PC-3 (cell line): ENCODE data around the gene C7orf33. TPM values are rescaled to one million over a fixed set of nuclear protein-coding genes. Genes with fewer than 3 reads are reported as not detected.

Experiments used
- ATAC-seq: fragments of 200-7000 bp; cut with Tn5 transposase; 2 replicates; pipeline ENCODE4 v1.9.1; 2020; ENCODE audit warnings: mild to moderate bottlenecking, moderate library complexity
- BruUV-seq: library from RNA; stranded (reverse); fragments of 400-500 nt; replicated peaks from 2 replicates; lab custom pipeline; 2021; lab: Mats Ljungman, UMichigan
- CTCF ChIA-PET: fragments of 300-600 bp; sonication (Branson Sonifier 250); formaldehyde crosslinking; loops from one replicate; lab custom pipeline; 2022; ENCODE audit warnings: antibody characterized with exemption; lab: Charles Lee
- POLR2A ChIA-PET: fragments of 300-600 bp; sonication (Branson Sonifier 250); formaldehyde crosslinking; loops from one replicate; lab custom pipeline; 2022; ENCODE audit warnings: antibody characterized with exemption; ENCODE audit not compliant: unreplicated experiment; lab: Charles Lee
- DNase-seq: peaks from one replicate; pipeline ENCODE4 v3.0.0-alpha.2; 2015
- H2AFZ ChIP-seq: fragments of 300-600 bp; sonication (generic); 2 replicates; pipeline ENCODE4 v1.6.0; 2016; ENCODE audit warnings: antibody characterized with exemption, low read length
- H3F3A ChIP-seq: fragments of 300-600 bp; sonication (generic); one replicate; pipeline ENCODE4 v1.6.0; 2017; ENCODE audit warnings: antibody characterized with exemption, low read length, control low read depth, mild to moderate bottlenecking; ENCODE audit not compliant: unreplicated experiment
- H3K27ac ChIP-seq: fragments of 300-600 bp; sonication (generic); 2 replicates; pipeline ENCODE4 v1.5.1; 2016; ENCODE audit warnings: mild to moderate bottlenecking, low read length
- H3K27me3 ChIP-seq: fragments of 300-600 bp; sonication (generic); 2 replicates; pipeline ENCODE4 v1.6.1; 2016; ENCODE audit warnings: low read length, mixed read lengths
- H3K36me3 ChIP-seq: fragments of 300-600 bp; sonication (generic); 2 replicates; pipeline ENCODE4 v1.6.1; 2016; ENCODE audit warnings: low read depth, mixed run types, low read length, mixed read lengths
- H3K4me1 ChIP-seq: fragments of 300-600 bp; sonication (generic); 2 replicates; pipeline ENCODE4 v1.5.1; 2016; ENCODE audit warnings: low read length; ENCODE audit not compliant: insufficient read depth
- H3K4me2 ChIP-seq: fragments of 300-600 bp; sonication (generic); 2 replicates; pipeline ENCODE4 v1.6.0; 2016; ENCODE audit warnings: low read length
- H3K4me3 ChIP-seq: fragments of 300-600 bp; sonication (generic); 2 replicates; pipeline ENCODE4 v1.5.1; 2016; ENCODE audit warnings: mild to moderate bottlenecking, low read length, mixed read lengths
- H3K79me2 ChIP-seq: fragments of 300-600 bp; sonication (generic); 2 replicates; pipeline ENCODE4 v1.6.1; 2017; ENCODE audit warnings: low read length, mixed read lengths
- H3K9ac ChIP-seq: fragments of 300-600 bp; sonication (generic); 2 replicates; pipeline ENCODE4 v1.6.0; 2016; ENCODE audit warnings: mild to moderate bottlenecking, low read length
- H3K9me2 ChIP-seq: fragments of 300-600 bp; sonication (generic); replicated peaks from 2 replicates; pipeline ENCODE4 v1.6.1; 2016; ENCODE audit warnings: mixed run types, low read length, mixed read lengths
- H3K9me3 ChIP-seq: fragments of 300-600 bp; sonication (generic); 2 replicates; pipeline ENCODE4 v1.6.1; 2016; ENCODE audit warnings: low read length, mixed read lengths
- H4K20me1 ChIP-seq: fragments of 300-600 bp; sonication (generic); 2 replicates; pipeline ENCODE4 v1.6.1; 2016; ENCODE audit warnings: low read length, mixed read lengths
- EZH2 ChIP-seq: fragments of 300-600 bp; sonication (generic); IDR thresholded peaks from one replicate; pipeline ENCODE4 v1.6.1; 2017; ENCODE audit warnings: antibody characterized with exemption, mild to moderate bottlenecking, low read length; ENCODE audit not compliant: unreplicated experiment
- EZH2phosphoT487 ChIP-seq: fragments of 300-600 bp; sonication (generic); IDR thresholded peaks from 2 replicates; pipeline ENCODE4 v1.6.1; 2018; ENCODE audit warnings: mild to moderate bottlenecking, antibody characterized with exemption, low read length, borderline replicate concordance
- intact Hi-C: fragments of 100-400 bp; cut with micrococcal nuclease; formaldehyde crosslinking; loops from 2 replicates; pipeline ENCODE4 v1.9.0; 2023
- total RNA-seq: library from RNA; depleted of rRNA; stranded (reverse); fragments of >200 nt; gene quantifications from 2 replicates; pipeline ENCODE4 v1.2.3, GENCODE V29; 2014
- TF ChIP-seq, protein P1 (sequence below): fragments of 300-600 bp; sonication (generic); conservative IDR thresholded peaks from 2 replicates; pipeline ENCODE4 v1.5.1; 2017; ENCODE audit warnings: antibody characterized with exemption, low read depth, mild to moderate bottlenecking, low read length

C7orf33 gene
- total RNA-seq, 1 experiment from 2014 or later = not detected

DNA sequence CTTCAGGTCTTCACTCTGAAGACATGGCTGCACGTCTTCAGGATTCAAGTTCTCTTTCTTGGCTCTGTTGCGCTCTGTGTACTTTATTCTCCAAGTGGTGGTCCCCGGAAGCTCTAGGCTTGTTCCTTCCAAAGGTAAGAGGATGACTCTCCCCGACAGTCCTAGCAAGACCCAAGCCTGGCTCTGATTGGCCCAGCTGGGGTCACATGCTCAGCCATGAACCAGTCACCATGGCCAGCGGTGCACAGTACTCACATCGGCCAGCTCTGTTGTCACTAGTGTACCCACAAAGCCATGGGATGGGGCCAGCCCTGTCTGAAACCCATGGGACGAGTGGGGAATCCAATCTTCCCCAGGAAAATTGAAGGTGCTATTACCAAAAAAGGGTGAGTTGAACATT lies 5.2 kb upstream of the C7orf33 start:
- Histone ChIP-seq H2AFZ (no peak overlapping the region), H4K20me1 (no peaks in the 10 kb centered on the region), H3K9ac (no peak overlapping the region), H3K79me2 (no peaks in the 10 kb centered on the region), H3K9me2 (no peaks in the 10 kb centered on the region), H3K9me3 (no peaks in the 10 kb centered on the region), H3K27me3 (peaks cover 18% of the 10 kb centered on the region), H3K36me3 (no peaks in the 10 kb centered on the region), H3K4me2 (no peak overlapping the region), H3K4me3 (no peak overlapping the region), H3K27ac (no peak overlapping the region), H3K4me1 (no peaks in the 10 kb centered on the region), H3F3A (no peaks in the 10 kb centered on the region)
- ChIA-PET CTCF (no interaction called here), POLR2A (no interaction called here)
- intact Hi-C loops = no loop called here
- DNase-seq (no peak), ATAC-seq (no peak)
- TF ChIP-seq EZH2phosphoT487 (no peak), EZH2 (no peak)
- TF ChIP-seq, protein P1, sequence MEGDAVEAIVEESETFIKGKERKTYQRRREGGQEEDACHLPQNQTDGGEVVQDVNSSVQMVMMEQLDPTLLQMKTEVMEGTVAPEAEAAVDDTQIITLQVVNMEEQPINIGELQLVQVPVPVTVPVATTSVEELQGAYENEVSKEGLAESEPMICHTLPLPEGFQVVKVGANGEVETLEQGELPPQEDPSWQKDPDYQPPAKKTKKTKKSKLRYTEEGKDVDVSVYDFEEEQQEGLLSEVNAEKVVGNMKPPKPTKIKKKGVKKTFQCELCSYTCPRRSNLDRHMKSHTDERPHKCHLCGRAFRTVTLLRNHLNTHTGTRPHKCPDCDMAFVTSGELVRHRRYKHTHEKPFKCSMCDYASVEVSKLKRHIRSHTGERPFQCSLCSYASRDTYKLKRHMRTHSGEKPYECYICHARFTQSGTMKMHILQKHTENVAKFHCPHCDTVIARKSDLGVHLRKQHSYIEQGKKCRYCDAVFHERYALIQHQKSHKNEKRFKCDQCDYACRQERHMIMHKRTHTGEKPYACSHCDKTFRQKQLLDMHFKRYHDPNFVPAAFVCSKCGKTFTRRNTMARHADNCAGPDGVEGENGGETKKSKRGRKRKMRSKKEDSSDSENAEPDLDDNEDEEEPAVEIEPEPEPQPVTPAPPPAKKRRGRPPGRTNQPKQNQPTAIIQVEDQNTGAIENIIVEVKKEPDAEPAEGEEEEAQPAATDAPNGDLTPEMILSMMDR = no peak
- no TSS peak for BruUV-seq

DNA sequence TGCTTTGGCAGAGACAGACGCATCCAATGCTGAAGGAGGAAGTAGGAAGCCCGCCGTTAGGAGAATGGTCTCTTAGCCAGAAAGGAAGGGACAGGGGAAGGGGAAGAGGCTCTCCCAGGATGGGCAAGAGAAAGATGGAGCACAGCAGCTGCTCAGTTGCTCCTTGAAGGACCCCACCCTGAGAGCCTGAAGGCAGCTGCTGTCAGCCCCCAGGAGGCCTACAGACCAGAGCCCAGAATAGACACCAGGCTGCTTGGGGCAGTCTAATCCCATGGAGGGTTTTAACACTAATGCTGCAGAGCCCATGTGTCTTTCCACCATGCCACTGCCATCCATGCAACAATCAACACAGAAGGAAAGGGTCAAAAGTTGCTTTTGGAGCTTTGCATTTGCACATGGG lies 3.5 kb upstream of the C7orf33 start:
- CTCF ChIA-PET = interaction anchor here (0.5 kb wide), 1 partner anchor 35 kb away, joined by 7 read pairs; no protein-coding TSS in a partner anchor
- TF ChIP-seq EZH2phosphoT487 = no peak
- no peak for TF ChIP-seq EZH2
- TF ChIP-seq, protein P1 = no peak
- BruUV-seq = no TSS peak

DNA sequence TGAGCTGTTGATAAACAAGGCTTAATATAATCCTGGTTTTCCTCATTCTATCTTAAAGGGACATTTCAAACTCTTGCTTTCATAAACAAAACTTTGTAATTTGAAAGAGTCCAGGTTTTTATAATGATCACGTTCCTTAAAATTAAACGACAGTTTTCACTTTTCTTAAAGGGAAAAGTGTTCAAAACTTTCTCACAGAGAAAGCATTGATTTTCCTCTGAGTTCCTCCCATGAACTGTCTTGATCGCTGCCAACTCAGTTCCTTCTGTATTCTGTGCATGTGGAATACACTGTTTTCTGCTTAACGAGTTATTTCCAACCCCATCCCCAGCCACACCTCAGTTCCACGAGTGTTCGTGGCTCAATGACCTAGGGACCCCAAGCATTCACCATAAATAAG lies 2.4 kb upstream of the C7orf33 start:
- Histone ChIP-seq H3K36me3 (no peaks in the 10 kb centered on the region), H2AFZ (no peak overlapping the region), H3K4me2 (no peak overlapping the region), H4K20me1 (no peaks in the 10 kb centered on the region), H3K4me3 (no peak overlapping the region), H3K27me3 (peaks cover 18% of the 10 kb centered on the region), H3K9me3 (no peaks in the 10 kb centered on the region), H3K9ac (no peak overlapping the region), H3K9me2 (no peaks in the 10 kb centered on the region), H3K27ac (no peak overlapping the region), H3F3A (no peaks in the 10 kb centered on the region), H3K79me2 (no peaks in the 10 kb centered on the region), H3K4me1 (no peaks in the 10 kb centered on the region)
- TF ChIP-seq, protein P1 = no peak
- TF ChIP-seq EZH2phosphoT487 = no peak
- no peak for TF ChIP-seq EZH2
- POLR2A ChIA-PET = no interaction called here
- ATAC-seq (no peak), DNase-seq (no peak)
- intact Hi-C loops = no loop called here
- CTCF ChIA-PET = no interaction called here
- no TSS peak for BruUV-seq

More for the DNA sequence above, 3.5 kb upstream of the C7orf33 start:
- H3K9ac ChIP-seq = no peak overlapping the region
- no peaks in the 10 kb centered on the region for H3F3A ChIP-seq
- no peak overlapping the region for H2AFZ ChIP-seq
- no peaks in the 10 kb centered on the region for H3K4me1 ChIP-seq
- DNase-seq (no peak), ATAC-seq (no peak)
- H3K27ac ChIP-seq = no peak overlapping the region
- POLR2A ChIA-PET = no interaction called here
- no peak overlapping the region for H3K4me2 ChIP-seq
- no peaks in the 10 kb centered on the region for H3K36me3 ChIP-seq
- H3K79me2 ChIP-seq = no peaks in the 10 kb centered on the region
- H3K9me3 ChIP-seq = no peaks in the 10 kb centered on the region
- H3K9me2 ChIP-seq = no peaks in the 10 kb centered on the region
- H4K20me1 ChIP-seq = no peaks in the 10 kb centered on the region
- H3K4me3 ChIP-seq = no peak overlapping the region
- intact Hi-C loops = no loop called here
- H3K27me3 ChIP-seq = peaks cover 18% of the 10 kb centered on the region
